Thyroid gland (tissue), 4 donors: ENCODE measurements around the gene ZIC1. TPM values are rescaled to one million over a fixed set of nuclear protein-coding genes. Genes with fewer than 3 reads are reported as not detected.

Experiments
- DNase-seq, 2 donors: peaks; one replicate each; pipeline ENCODE4 v3.0.0-alpha.2; 2019
- H3K27ac ChIP-seq, 3 donors: fragments of 200-600 bp; sonication (generic); 1 replicate in 2 of 3; 2 replicates in 1 of 3; pipeline ENCODE4 v1.5.1; 2016 to 2019; ENCODE audit warnings: mild to moderate bottlenecking in 1 of 3, moderate library complexity in 1 of 3
- H3K27me3 ChIP-seq: fragments of 200-600 bp; sonication (generic); one replicate; pipeline ENCODE4 v1.5.1; 2019
- H3K36me3 ChIP-seq, 2 donors: fragments of 200-600 bp; sonication (generic); one replicate each; pipeline ENCODE4 v1.5.1; 2016 to 2019
- H3K4me1 ChIP-seq, 2 donors: fragments of 200-600 bp; sonication (generic); one replicate each; pipeline ENCODE4 v1.5.1; 2017 to 2019
- H3K4me3 ChIP-seq, 3 donors: fragments of 200-600 bp; sonication (generic); replicated peaks in 1 of 3; 1 replicate in 2 of 3; 2 replicates in 1 of 3; pipeline ENCODE4 v1.5.1; 2016; ENCODE audit warnings: mild to moderate bottlenecking in 1 of 3
- H3K9me3 ChIP-seq: fragments of 200-600 bp; sonication (generic); one replicate; pipeline ENCODE4 v1.5.1; 2017
- CTCF ChIP-seq, 6 experiments: fragments of 200-600 bp in 3 of 6; fragments of 450-650 bp in 3 of 6; sonication (generic) in 3 of 6; IDR thresholded peaks; one replicate each; pipeline ENCODE4 v1.5.1; 2016 to 2019; ENCODE audit warnings: antibody characterized with exemption in 6 of 6, mild to moderate bottlenecking in 2 of 6, inconsistent platforms in 1 of 6, moderate library complexity in 1 of 6
- POLR2A ChIP-seq, 2 donors: fragments of 450-650 bp; IDR thresholded peaks; one replicate each; pipeline ENCODE4 v1.6.1; 2017; ENCODE audit warnings: antibody characterized with exemption in 2 of 2, mild to moderate bottlenecking in 2 of 2, moderate library complexity in 1 of 2
- WGBS, 2 donors: methylation state at CpG; one replicate each; pipeline ENCODE4 v1.1.5; 2017; 5-methylcytosine and 5-hydroxymethylcytosine counted together
- intact Hi-C: fragments of 100-400 bp; cut with DNase I; formaldehyde crosslinking; loops from one replicate; pipeline ENCODE4 v1.15.1; 2023
- total RNA-seq, 4 donors: library from RNA; depleted of rRNA; stranded (reverse); fragments of >200 nt; gene quantifications; one replicate each; pipeline ENCODE4 v1.2.3, GENCODE V29; 2016

The ZIC1 gene
- total RNA-seq, 4 donors from 2014 or later: not detected

- Histone ChIP-seq H3K27me3 (peaks cover 69% of the 10 kb centered on the region), H3K4me3 (no peak overlapping the region), H3K4me1 (peaks cover 0 to under 1% of the 10 kb centered on the region in 2 donors), H3K36me3 (no peaks in the 10 kb centered on the region), H3K9me3 (no peaks in the 10 kb centered on the region), H3K27ac (no peak overlapping the region)
- intact Hi-C loops: no loop called here
- WGBS, 2 donors: 11% methylated on average over 14 of the region's 14 CpGs
- no peak for DNase-seq
- no peak for TF ChIP-seq CTCF (IDR thresholded peaks at IDR 0.05)
- no peak for TF ChIP-seq POLR2A (IDR thresholded peaks at IDR 0.05)
Measured at GRCh38 chr3:147424581-147425387, 15.6 kb downstream of the ZIC1 start.

GRCh38 chr3:147425388-147425850, 16.3 kb downstream of the ZIC1 start:
- no peak for DNase-seq
- no peaks in the 10 kb centered on the region for H3K36me3 ChIP-seq
- H3K27ac ChIP-seq: no peak overlapping the region
- 24 to 29% methylated on average over 1 of the region's 1 CpG for WGBS, 2 donors
- intact Hi-C loops: no loop called here
- no peaks in the 10 kb centered on the region for H3K9me3 ChIP-seq
- no peak for TF ChIP-seq POLR2A (IDR thresholded peaks at IDR 0.05)
- peaks cover 63% of the 10 kb centered on the region for H3K27me3 ChIP-seq
- H3K4me1 ChIP-seq: no peaks in the 10 kb centered on the region
- no peak overlapping the region for H3K4me3 ChIP-seq

- no peak overlapping the region for H3K27ac ChIP-seq
- 87 to 94% methylated on average over 2 of the region's 2 CpGs for WGBS, 2 donors
- DNase-seq: no peak
- no peaks in the 10 kb centered on the region for H3K9me3 ChIP-seq
- no peaks in the 10 kb centered on the region for H3K36me3 ChIP-seq
- intact Hi-C loops: no loop called here
- peaks cover 49% of the 10 kb centered on the region for H3K27me3 ChIP-seq
- H3K4me3 ChIP-seq: no peak overlapping the region
- H3K4me1 ChIP-seq: no peaks in the 10 kb centered on the region
- TF ChIP-seq POLR2A (IDR thresholded peaks at IDR 0.05) (no peak), CTCF (IDR thresholded peaks at IDR 0.05) (no peak)
Measured at GRCh38 chr3:147426931-147427330, 17.8 kb downstream of the ZIC1 start.

GRCh38 chr3:147427746-147428145, 18.6 kb downstream of the ZIC1 start:
- H3K36me3 ChIP-seq: no peaks in the 10 kb centered on the region
- H3K4me1 ChIP-seq: no peaks in the 10 kb centered on the region
- peaks cover 42% of the 10 kb centered on the region for H3K27me3 ChIP-seq
- 72 to 82% methylated on average over 3 of the region's 3 CpGs for WGBS, 2 donors
- no peak for TF ChIP-seq CTCF (IDR thresholded peaks at IDR 0.05)
- TF ChIP-seq POLR2A (IDR thresholded peaks at IDR 0.05): no peak
- DNase-seq: no peak
- H3K9me3 ChIP-seq: no peaks in the 10 kb centered on the region
- intact Hi-C loops: no loop called here
- no peak overlapping the region for H3K4me3 ChIP-seq
- no peak overlapping the region for H3K27ac ChIP-seq

- no peak for DNase-seq
- no peaks in the 10 kb centered on the region for H3K9me3 ChIP-seq
- TF ChIP-seq CTCF (IDR thresholded peaks at IDR 0.05): no peak
- no peak for TF ChIP-seq POLR2A (IDR thresholded peaks at IDR 0.05)
- H3K4me3 ChIP-seq: no peak overlapping the region
- intact Hi-C loops: no loop called here
- H3K27ac ChIP-seq: no peak overlapping the region
- H3K4me1 ChIP-seq: no peaks in the 10 kb centered on the region
- peaks cover 37% of the 10 kb centered on the region for H3K27me3 ChIP-seq
- 83 to 88% methylated on average over 1 of the region's 1 CpG for WGBS, 2 donors
- H3K36me3 ChIP-seq: no peaks in the 10 kb centered on the region
Measured at GRCh38 chr3:147428326-147428725, 19.2 kb downstream of the ZIC1 start.
